Measurements from ENCODE around the gene TAF5L.

Gene TAF5L

GRCh38 chr1:229648406-229648805 is 22.5 kb upstream of the TAF5L start:
- no peak for TF ChIP-seq CTCF (conservative IDR thresholded peaks at IDR 0.05; ENCODE audit: low read depth, low read length)
- Histone ChIP-seq H4K20me1 (ENCODE audit: insufficient read depth) (no peaks in the 10 kb centered on the region), H2AFZ (ENCODE audit: low read depth) (no peak overlapping the region), H3K4me2 (no peak overlapping the region), H3K36me3 (ENCODE audit: insufficient read depth) (peaks cover 10% of the 10 kb centered on the region; the same call in 1 of the 2 replicates), H3K4me3 (IDR thresholded peaks at IDR 0.05; ENCODE audit: insufficient read depth, low read depth, low read length) (no peak overlapping the region), H3K27ac (no peak overlapping the region), H3K9ac (no peak overlapping the region), H3K27me3 (ENCODE audit: insufficient read depth, low read depth) (no peaks in the 10 kb centered on the region), H3K79me2 (ENCODE audit: insufficient read depth, low read depth) (no peaks in the 10 kb centered on the region; the same call in 1 of the 2 replicates), H3K4me1 (ENCODE audit: low read depth, poor library complexity, severe bottlenecking) (peaks cover 10% of the 10 kb centered on the region)

- H3K4me2 ChIP-seq, result no peak overlapping the region
- no peak overlapping the region for H3K4me3 ChIP-seq (IDR thresholded peaks at IDR 0.05; ENCODE audit: insufficient read depth, low read depth, low read length)
- peaks cover 21% of the 10 kb centered on the region; the same call in 1 of the 2 replicates for H3K79me2 ChIP-seq (ENCODE audit: insufficient read depth, low read depth)
- H3K36me3 ChIP-seq (ENCODE audit: insufficient read depth), result peaks cover 7% of the 10 kb centered on the region; the same call in 1 of the 2 replicates
- no peaks in the 10 kb centered on the region for H4K20me1 ChIP-seq (ENCODE audit: insufficient read depth)
- H3K4me1 ChIP-seq (ENCODE audit: low read depth, poor library complexity, severe bottlenecking), result peaks cover 13% of the 10 kb centered on the region
- H2AFZ ChIP-seq (ENCODE audit: low read depth), result no peak overlapping the region
- H3K27ac ChIP-seq, result no peak overlapping the region
- no peak for TF ChIP-seq CTCF (conservative IDR thresholded peaks at IDR 0.05; ENCODE audit: low read depth, low read length)
- no peaks in the 10 kb centered on the region for H3K27me3 ChIP-seq (ENCODE audit: insufficient read depth, low read depth)
- no peak overlapping the region for H3K9ac ChIP-seq
These were observed 19.5 kb upstream of the TAF5L start for GRCh38 chr1:229645324-229645993.

GRCh38 chr1:229643996-229644745 is 18.2 kb upstream of the TAF5L start:
- H3K27ac ChIP-seq, result no peak overlapping the region
- no peak overlapping the region for H3K9ac ChIP-seq
- no peak overlapping the region for H3K4me2 ChIP-seq
- H2AFZ ChIP-seq (ENCODE audit: low read depth), result no peak overlapping the region
- peaks cover 12% of the 10 kb centered on the region; the same call in 1 of the 2 replicates for H3K36me3 ChIP-seq (ENCODE audit: insufficient read depth)
- no peaks in the 10 kb centered on the region for H4K20me1 ChIP-seq (ENCODE audit: insufficient read depth)
- peaks cover 13% of the 10 kb centered on the region for H3K4me1 ChIP-seq (ENCODE audit: low read depth, poor library complexity, severe bottlenecking)
- no peak overlapping the region for H3K4me3 ChIP-seq (IDR thresholded peaks at IDR 0.05; ENCODE audit: insufficient read depth, low read depth, low read length)
- H3K79me2 ChIP-seq (ENCODE audit: insufficient read depth, low read depth), result peaks cover 33% of the 10 kb centered on the region; the same call in 1 of the 2 replicates
- TF ChIP-seq CTCF (conservative IDR thresholded peaks at IDR 0.05; ENCODE audit: low read depth, low read length), result no peak
- no peaks in the 10 kb centered on the region for H3K27me3 ChIP-seq (ENCODE audit: insufficient read depth, low read depth)

- H4K20me1 ChIP-seq (ENCODE audit: insufficient read depth), result peaks cover 5% of the 10 kb centered on the region; the same call in 1 of the 2 replicates
- H3K4me1 ChIP-seq (ENCODE audit: low read depth, poor library complexity, severe bottlenecking), result peaks cover 13% of the 10 kb centered on the region
- peaks cover 42% of the 10 kb centered on the region; the same call in 1 of the 2 replicates for H3K79me2 ChIP-seq (ENCODE audit: insufficient read depth, low read depth)
- TF ChIP-seq CTCF (conservative IDR thresholded peaks at IDR 0.05; ENCODE audit: low read depth, low read length), result no peak
- no peaks in the 10 kb centered on the region for H3K27me3 ChIP-seq (ENCODE audit: insufficient read depth, low read depth)
- H3K27ac ChIP-seq, result no peak overlapping the region
- H2AFZ ChIP-seq (ENCODE audit: low read depth), result no peak overlapping the region
- H3K4me2 ChIP-seq, result no peak overlapping the region
- H3K9ac ChIP-seq, result no peak overlapping the region
- H3K4me3 ChIP-seq (IDR thresholded peaks at IDR 0.05; ENCODE audit: insufficient read depth, low read depth, low read length), result no peak overlapping the region
- H3K36me3 ChIP-seq (ENCODE audit: insufficient read depth), result peaks cover 12% of the 10 kb centered on the region; the same call in 1 of the 2 replicates
These were observed 17.0 kb upstream of the TAF5L start for GRCh38 chr1:229642970-229643369.
